Measurements from ENCODE around the gene TBPL1.

The TBPL1 gene

DNA sequence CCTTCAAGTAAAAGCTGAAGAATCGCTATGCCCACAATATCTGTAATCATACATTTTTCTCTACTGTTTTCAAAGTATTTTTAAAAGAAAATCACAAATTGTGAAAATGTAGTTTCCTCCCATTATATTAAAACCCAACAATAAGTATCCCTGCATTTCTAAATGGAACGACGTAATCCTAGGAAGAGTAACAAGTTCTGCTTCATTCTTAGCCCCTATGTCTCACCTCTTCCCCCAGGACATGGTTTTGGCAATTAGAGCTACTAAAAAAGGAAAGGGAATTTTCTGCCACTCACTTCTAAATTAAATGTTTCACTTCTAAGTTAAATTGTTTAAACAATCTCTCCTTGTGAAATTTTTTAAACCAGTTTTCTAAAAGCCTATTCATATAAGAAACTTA is 47.4 kb downstream of the TBPL1 start:
- no peaks in the 10 kb centered on the region for H3K36me3 ChIP-seq (ENCODE audit: insufficient read depth, low read length)
- TF ChIP-seq FOXP2 (optimal IDR thresholded peaks at IDR 0.05; ENCODE audit: control extremely low read depth, extremely low read length, insufficient read depth) (no peak), EZH2 (IDR thresholded peaks at IDR 0.05) (no peak), POLR2AphosphoS5 (IDR thresholded peaks at IDR 0.05; ENCODE audit: borderline replicate concordance, low read depth, low read length) (no peak)
- no peak for DNase-seq (ENCODE audit: low read depth, low spot score)
- no peak overlapping the region for H3K27ac ChIP-seq
- no peak overlapping the region for H3K4me3 ChIP-seq
- H3K9me3 ChIP-seq (ENCODE audit: low read depth, low read length): no peaks in the 10 kb centered on the region
- no peak overlapping the region for H3K9ac ChIP-seq (ENCODE audit: insufficient read length)

DNA sequence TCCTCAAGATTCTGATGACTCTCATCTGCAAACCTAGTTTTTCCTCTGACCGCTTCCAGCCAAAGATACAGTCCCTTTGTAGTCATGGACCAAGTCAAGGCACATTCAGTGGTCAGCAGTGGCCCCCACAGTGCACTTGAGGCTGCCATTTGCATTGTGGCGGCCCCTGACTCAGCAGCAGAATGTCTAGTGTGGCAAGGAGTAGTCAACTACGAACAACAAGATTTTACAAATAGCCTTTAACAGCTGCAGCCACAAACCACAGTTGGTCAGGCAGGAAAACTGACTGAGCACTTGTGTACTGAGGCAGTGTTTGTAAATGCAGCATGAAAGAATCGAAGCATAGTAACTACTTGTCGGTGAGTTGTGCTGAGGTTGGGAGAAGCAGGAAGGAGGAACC is 49.8 kb downstream of the TBPL1 start:
- TF ChIP-seq FOXP2 (optimal IDR thresholded peaks at IDR 0.05; ENCODE audit: control extremely low read depth, extremely low read length, insufficient read depth) (no peak), EZH2 (IDR thresholded peaks at IDR 0.05) (no peak), POLR2AphosphoS5 (IDR thresholded peaks at IDR 0.05; ENCODE audit: borderline replicate concordance, low read depth, low read length) (no peak)
- Histone ChIP-seq H3K9me3 (ENCODE audit: low read depth, low read length) (no peaks in the 10 kb centered on the region), H3K9ac (ENCODE audit: insufficient read length) (no peak overlapping the region), H3K4me3 (no peak overlapping the region), H3K36me3 (ENCODE audit: insufficient read depth, low read length) (no peaks in the 10 kb centered on the region), H3K27ac (no peak overlapping the region)
- no peak for DNase-seq (ENCODE audit: low read depth, low spot score)

- Histone ChIP-seq H3K27ac (no peak overlapping the region), H3K9ac (ENCODE audit: insufficient read length) (no peak overlapping the region), H3K36me3 (ENCODE audit: insufficient read depth, low read length) (no peaks in the 10 kb centered on the region), H3K9me3 (ENCODE audit: low read depth, low read length) (no peaks in the 10 kb centered on the region), H3K4me3 (no peak overlapping the region)
- TF ChIP-seq FOXP2 (optimal IDR thresholded peaks at IDR 0.05; ENCODE audit: control extremely low read depth, extremely low read length, insufficient read depth) (no peak), EZH2 (IDR thresholded peaks at IDR 0.05) (no peak), POLR2AphosphoS5 (IDR thresholded peaks at IDR 0.05; ENCODE audit: borderline replicate concordance, low read depth, low read length) (no peak)
- no peak for DNase-seq (ENCODE audit: low read depth, low spot score)
Measured at GRCh38 chr6:134003542-134003951, 50.5 kb downstream of the TBPL1 start.

DNA sequence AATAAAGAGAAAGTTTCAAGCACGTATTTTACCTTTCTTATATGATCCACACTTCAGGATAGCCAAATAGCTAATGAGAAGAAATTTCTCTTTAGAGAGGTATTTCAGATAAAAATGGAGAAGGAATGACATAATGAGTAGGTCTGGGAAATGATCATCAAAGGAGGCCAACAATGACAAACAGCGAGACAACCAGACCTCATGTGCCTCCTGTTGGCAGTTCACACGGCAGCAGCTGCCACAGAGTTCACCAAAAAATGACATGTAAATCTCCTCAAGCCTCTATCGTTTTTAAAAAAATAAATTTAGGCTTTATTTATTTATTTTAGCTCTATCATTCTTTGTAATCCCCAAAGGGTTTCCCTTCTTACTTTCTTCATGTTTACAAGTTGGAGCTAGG is 51.7 kb downstream of the TBPL1 start:
- no peaks in the 10 kb centered on the region for H3K9me3 ChIP-seq (ENCODE audit: low read depth, low read length)
- no peak for DNase-seq (ENCODE audit: low read depth, low spot score)
- no peaks in the 10 kb centered on the region for H3K36me3 ChIP-seq (ENCODE audit: insufficient read depth, low read length)
- no peak overlapping the region for H3K27ac ChIP-seq
- H3K9ac ChIP-seq (ENCODE audit: insufficient read length): no peak overlapping the region
- H3K4me3 ChIP-seq: no peak overlapping the region
- TF ChIP-seq POLR2AphosphoS5 (IDR thresholded peaks at IDR 0.05; ENCODE audit: borderline replicate concordance, low read depth, low read length): no peak
- TF ChIP-seq EZH2 (IDR thresholded peaks at IDR 0.05): no peak
- TF ChIP-seq FOXP2 (optimal IDR thresholded peaks at IDR 0.05; ENCODE audit: control extremely low read depth, extremely low read length, insufficient read depth): no peak

- no peak for DNase-seq (ENCODE audit: low read depth, low spot score)
- Histone ChIP-seq H3K27ac (no peak overlapping the region), H3K36me3 (ENCODE audit: insufficient read depth, low read length) (no peaks in the 10 kb centered on the region), H3K9ac (ENCODE audit: insufficient read length) (no peak overlapping the region), H3K4me3 (no peak overlapping the region), H3K9me3 (ENCODE audit: low read depth, low read length) (no peaks in the 10 kb centered on the region)
- TF ChIP-seq POLR2AphosphoS5 (IDR thresholded peaks at IDR 0.05; ENCODE audit: borderline replicate concordance, low read depth, low read length): no peak
- no peak for TF ChIP-seq FOXP2 (optimal IDR thresholded peaks at IDR 0.05; ENCODE audit: control extremely low read depth, extremely low read length, insufficient read depth)
- TF ChIP-seq EZH2 (IDR thresholded peaks at IDR 0.05): no peak
Measured at GRCh38 chr6:134005800-134006199, 52.8 kb downstream of the TBPL1 start.

DNA sequence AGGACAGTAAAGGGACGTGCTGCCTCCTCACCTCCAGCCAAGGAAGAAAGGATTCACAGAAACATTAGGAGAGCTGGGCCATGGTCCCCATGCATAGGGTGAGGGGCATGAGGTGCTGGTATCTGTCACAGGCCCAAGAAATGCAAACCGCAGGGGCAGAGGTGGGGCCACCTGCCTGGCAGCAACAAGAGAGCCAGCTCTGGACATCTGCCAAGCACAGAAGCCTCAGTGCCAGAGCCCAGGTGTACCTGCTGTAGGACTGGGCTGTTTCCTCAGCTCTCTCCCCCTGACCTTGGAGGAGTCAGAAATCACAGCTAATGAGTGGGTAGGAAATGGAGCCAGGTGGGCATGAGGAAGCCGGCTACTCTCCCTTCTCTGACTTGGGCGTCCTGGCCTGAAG is 54.1 kb downstream of the TBPL1 start:
- DNase-seq (ENCODE audit: low read depth, low spot score): no peak
- H3K9me3 ChIP-seq (ENCODE audit: low read depth, low read length): no peaks in the 10 kb centered on the region
- TF ChIP-seq POLR2AphosphoS5 (IDR thresholded peaks at IDR 0.05; ENCODE audit: borderline replicate concordance, low read depth, low read length) (no peak), FOXP2 (optimal IDR thresholded peaks at IDR 0.05; ENCODE audit: control extremely low read depth, extremely low read length, insufficient read depth) (no peak), EZH2 (IDR thresholded peaks at IDR 0.05) (no peak)

GRCh38 chr6:134009876-134010275 is 56.9 kb downstream of the TBPL1 start:
- TF ChIP-seq POLR2AphosphoS5 (IDR thresholded peaks at IDR 0.05; ENCODE audit: borderline replicate concordance, low read depth, low read length) (no peak), FOXP2 (optimal IDR thresholded peaks at IDR 0.05; ENCODE audit: control extremely low read depth, extremely low read length, insufficient read depth) (no peak), EZH2 (IDR thresholded peaks at IDR 0.05) (no peak)
- Histone ChIP-seq H3K4me3 (no peak overlapping the region), H3K27ac (no peak overlapping the region), H3K36me3 (ENCODE audit: insufficient read depth, low read length) (no peaks in the 10 kb centered on the region), H3K9me3 (ENCODE audit: low read depth, low read length) (no peaks in the 10 kb centered on the region), H3K9ac (ENCODE audit: insufficient read length) (no peak overlapping the region)
- no peak for DNase-seq (ENCODE audit: low read depth, low spot score)

More for the DNA sequence above, 54.1 kb downstream of the TBPL1 start:
- Histone ChIP-seq H3K9ac (ENCODE audit: insufficient read length) (no peak overlapping the region), H3K36me3 (ENCODE audit: insufficient read depth, low read length) (no peaks in the 10 kb centered on the region), H3K27ac (no peak overlapping the region), H3K4me3 (no peak overlapping the region)

- DNase-seq (ENCODE audit: low read depth, low spot score): no peak
- H3K9ac ChIP-seq (ENCODE audit: insufficient read length): no peak overlapping the region
- TF ChIP-seq EZH2 (IDR thresholded peaks at IDR 0.05): no peak
- TF ChIP-seq POLR2AphosphoS5 (IDR thresholded peaks at IDR 0.05; ENCODE audit: borderline replicate concordance, low read depth, low read length): no peak
- TF ChIP-seq FOXP2 (optimal IDR thresholded peaks at IDR 0.05; ENCODE audit: control extremely low read depth, extremely low read length, insufficient read depth): no peak
- H3K4me3 ChIP-seq: no peak overlapping the region
- H3K9me3 ChIP-seq (ENCODE audit: low read depth, low read length): no peaks in the 10 kb centered on the region
- no peaks in the 10 kb centered on the region for H3K36me3 ChIP-seq (ENCODE audit: insufficient read depth, low read length)
- H3K27ac ChIP-seq: no peak overlapping the region
Measured at GRCh38 chr6:134010400-134010799, 57.4 kb downstream of the TBPL1 start.

DNA sequence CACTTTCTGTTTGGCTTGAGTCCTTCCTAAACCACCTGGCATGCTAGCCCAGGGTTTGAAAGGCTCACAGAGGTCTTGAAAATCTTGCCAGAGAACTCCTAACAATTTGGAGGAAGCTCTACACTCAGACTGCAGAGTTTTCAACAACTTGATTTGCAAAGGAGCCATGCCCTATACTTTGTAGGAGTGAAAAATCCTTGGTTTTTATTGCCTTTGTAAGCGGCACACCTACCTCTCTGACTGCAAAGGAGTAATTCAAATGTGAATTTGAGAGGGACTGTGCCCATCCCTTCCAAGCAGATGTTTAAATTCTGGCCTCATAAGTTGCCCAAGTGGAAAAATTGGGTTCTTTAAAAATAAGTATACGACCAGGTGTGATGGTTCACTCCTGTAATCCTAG is 58.0 kb downstream of the TBPL1 start:
- H3K36me3 ChIP-seq (ENCODE audit: insufficient read depth, low read length): no peaks in the 10 kb centered on the region
- no peak for DNase-seq (ENCODE audit: low read depth, low spot score)
- H3K9ac ChIP-seq (ENCODE audit: insufficient read length): no peak overlapping the region
- H3K4me3 ChIP-seq: no peak overlapping the region
- no peak overlapping the region for H3K27ac ChIP-seq
- TF ChIP-seq EZH2 (IDR thresholded peaks at IDR 0.05): no peak
- TF ChIP-seq POLR2AphosphoS5 (IDR thresholded peaks at IDR 0.05; ENCODE audit: borderline replicate concordance, low read depth, low read length): no peak
- no peaks in the 10 kb centered on the region for H3K9me3 ChIP-seq (ENCODE audit: low read depth, low read length)
